ENCODE results near the gene FAM89B.
"Not testable (repeated sequence)": the region's sequence is repeated elsewhere in the genome, so short reads cannot be mapped to it uniquely, and the experiment has no call there.

The FAM89B gene

GRCh38 chr11:65572356-65573051 is at the start of gene FAM89B:
TSS of gene FAM89B (plus strand) at chr11:65572538. CDS start at chr11:65572670, 132 bp downstream.
- H3K9ac ChIP-seq = peak within 1 kb of the TSS; percentile 84 to 96 (median 94)
- H3K27me3 ChIP-seq = no peaks in the 10 kb centered on the region
- peak within 1 kb of the TSS; percentile 70 to 93 (median 91) for H3K27ac ChIP-seq
- H3K4me2 ChIP-seq = peak within 1 kb of the TSS; percentile 98 to 100 (median 99)
- H3K4me1 ChIP-seq = peaks cover 50 to 69% (median 66%) of the 10 kb centered on the region in 10 experiments
- H3K9me3 ChIP-seq (replicated peaks in 1 of 11) = no peaks in the 10 kb centered on the region
- peaks cover 0 to 17% (median 3%) of the 10 kb centered on the region in 11 experiments; a peak in 8 of 22 replicates for H3K36me3 ChIP-seq
- H4K20me1 ChIP-seq = peaks cover 8 to 55% (median 32%) of the 10 kb centered on the region in 11 experiments; a peak in 20 of 22 replicates
- TF ChIP-seq Cebpa-rat (IDR thresholded peaks at IDR 0.05) = no peak
- H3K4me3 ChIP-seq = peak within 1 kb of the TSS; percentile 88 to 99 (median 92)

GRCh38 chr11:65522718-65523630 is 49.4 kb upstream of the FAM89B start:
- Histone ChIP-seq H3K27ac (peak overlapping the region; percentile 5 to 79 (median 66); a peak in 19 of 22 replicates), H3K4me1 (peaks cover 46 to 61% (median 52%) of the 10 kb centered on the region in 10 experiments), H3K4me2 (peak overlapping the region; percentile 80 to 100 (median 94)), H4K20me1 (peaks cover 10 to 26% (median 18%) of the 10 kb centered on the region in 11 experiments; a peak in 16 of 22 replicates), H3K36me3 (peaks cover 15 to 21% (median 19%) of the 10 kb centered on the region in 11 experiments), H3K9ac (peak overlapping the region; percentile 45 to 73 (median 61); a peak in 21 of 22 replicates), H3K4me3 (peak overlapping the region; percentile 17 to 58 (median 38); a peak in 17 of 20 replicates)
- not testable (repeated sequence) for H3K9me3 ChIP-seq (replicated peaks in 1 of 11); H3K27me3 ChIP-seq

GRCh38 chr11:65523631-65523968 is 48.7 kb upstream of the FAM89B start:
- H3K9me3 ChIP-seq (replicated peaks in 1 of 11); H3K27me3 ChIP-seq: not testable (repeated sequence)
- peaks cover 20 to 27% (median 26%) of the 10 kb centered on the region in 11 experiments for H3K36me3 ChIP-seq
- H3K27ac ChIP-seq = peak overlapping the region; percentile 5 to 79 (median 66); a peak in 19 of 22 replicates
- H3K4me3 ChIP-seq = peak overlapping the region; percentile 17 to 58 (median 38); a peak in 17 of 20 replicates
- peaks cover 46 to 61% (median 52%) of the 10 kb centered on the region in 10 experiments for H3K4me1 ChIP-seq
- peak overlapping the region; percentile 80 to 100 (median 94) for H3K4me2 ChIP-seq
- H4K20me1 ChIP-seq = peaks cover 10 to 32% (median 18%) of the 10 kb centered on the region in 11 experiments; a peak in 16 of 22 replicates
- peak overlapping the region; percentile 45 to 73 (median 61); a peak in 19 of 22 replicates for H3K9ac ChIP-seq

GRCh38 chr11:65524014-65524740 is 48.2 kb upstream of the FAM89B start:
- H3K27me3 ChIP-seq = no peaks in the 10 kb centered on the region
- TF ChIP-seq Cebpa-rat (IDR thresholded peaks at IDR 0.05) = no peak
- peaks cover 46 to 67% (median 54%) of the 10 kb centered on the region in 10 experiments for H3K4me1 ChIP-seq
- peak overlapping the region in 9 of 11 experiments; percentile 50 to 79 (median 68); a peak in 19 of 22 replicates for H3K27ac ChIP-seq
- peaks cover 21 to 33% (median 31%) of the 10 kb centered on the region in 11 experiments for H3K36me3 ChIP-seq
- H3K9me3 ChIP-seq (replicated peaks in 1 of 11) = no peaks in the 10 kb centered on the region
- peaks cover 10 to 38% (median 22%) of the 10 kb centered on the region in 11 experiments; a peak in 16 of 22 replicates for H4K20me1 ChIP-seq
- H3K9ac ChIP-seq = peak overlapping the region; percentile 47 to 73 (median 62); a peak in 20 of 22 replicates
- H3K4me3 ChIP-seq = peak overlapping the region; percentile 34 to 58 (median 46); a peak in 17 of 20 replicates
- peak overlapping the region; percentile 80 to 100 (median 94) for H3K4me2 ChIP-seq

GRCh38 chr11:65524741-65525545 is 47.4 kb upstream of the FAM89B start, which contains the start of gene SCYL1:
TSS of gene SCYL1 (plus strand) at chr11:65525083. CDS start at chr11:65525154, 71 bp downstream.
- TF ChIP-seq Cebpa-rat (IDR thresholded peaks at IDR 0.05) = no peak
- Histone ChIP-seq H3K4me3 (peak within 1 kb of the TSS; percentile 89 to 98 (median 96)), H3K9me3 (replicated peaks in 1 of 11) (no peaks in the 10 kb centered on the region), H3K4me2 (peak within 1 kb of the TSS; percentile 94 to 100 (median 99)), H3K27ac (peak within 1 kb of the TSS; percentile 86 to 94 (median 91)), H3K9ac (peak within 1 kb of the TSS; percentile 93 to 99 (median 97)), H3K27me3 (no peaks in the 10 kb centered on the region), H4K20me1 (peaks cover 10 to 46% (median 30%) of the 10 kb centered on the region in 11 experiments; a peak in 18 of 22 replicates), H3K36me3 (peaks cover 29 to 41% (median 38%) of the 10 kb centered on the region in 11 experiments), H3K4me1 (peaks cover 46 to 75% (median 62%) of the 10 kb centered on the region in 10 experiments)

GRCh38 chr11:65525546-65526480 is 46.5 kb upstream of the FAM89B start:
- H3K4me3 ChIP-seq = peak overlapping the region; percentile 89 to 98 (median 96)
- H3K27me3 ChIP-seq = no peaks in the 10 kb centered on the region
- no peak for TF ChIP-seq Cebpa-rat (IDR thresholded peaks at IDR 0.05)
- H3K4me2 ChIP-seq = peak overlapping the region; percentile 92 to 100 (median 98)
- peaks cover 37 to 49% (median 47%) of the 10 kb centered on the region in 11 experiments for H3K36me3 ChIP-seq
- H4K20me1 ChIP-seq = peaks cover 10 to 54% (median 32%) of the 10 kb centered on the region in 11 experiments; a peak in 18 of 22 replicates
- peak overlapping the region; percentile 86 to 94 (median 91) for H3K27ac ChIP-seq
- peaks cover 46 to 71% (median 62%) of the 10 kb centered on the region in 10 experiments for H3K4me1 ChIP-seq
- H3K9ac ChIP-seq = peak overlapping the region; percentile 93 to 99 (median 97)
- no peaks in the 10 kb centered on the region for H3K9me3 ChIP-seq (replicated peaks in 1 of 11)
